DND-41 (cell line): Measurements from ENCODE around the gene RRAGD.

Experiments used
- EZH2 ChIP-seq: IDR thresholded peaks from 3 replicates; pipeline ENCODE4 v1.6.1; 2012; ENCODE audit warnings: borderline replicate concordance, low read depth, mild to moderate bottlenecking, moderate library complexity, low read length, inconsistent platforms; ENCODE audit not compliant: severe bottlenecking
- TF ChIP-seq, protein P1 (sequence below): IDR thresholded peaks from 2 replicates; pipeline ENCODE4 v1.5.1; 2012; ENCODE audit warnings: borderline replicate concordance, low read length, moderate library complexity, mild to moderate bottlenecking; ENCODE audit not compliant: poor library complexity, severe bottlenecking; ENCODE audit errors: extremely low read depth

DNA sequence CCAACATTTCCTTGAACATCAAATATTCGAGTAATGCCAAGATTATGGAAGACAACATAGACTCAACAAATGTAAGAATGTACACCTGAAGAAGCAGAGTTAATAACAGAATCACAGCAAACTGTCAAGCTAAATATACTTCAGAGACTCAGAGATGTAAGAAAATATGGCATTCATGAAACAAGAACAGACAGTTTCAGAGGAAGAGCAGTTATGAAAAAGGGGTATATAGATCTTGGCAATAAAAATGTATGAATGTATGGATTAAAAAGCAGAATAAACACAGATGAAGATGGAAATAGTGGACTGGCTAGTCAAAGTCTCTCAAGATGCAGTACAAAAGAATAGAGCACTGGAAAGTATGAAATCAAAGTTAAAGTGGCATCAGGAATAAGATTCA lies 18.4 kb downstream of the RRAGD start:
- TF ChIP-seq, protein P1, sequence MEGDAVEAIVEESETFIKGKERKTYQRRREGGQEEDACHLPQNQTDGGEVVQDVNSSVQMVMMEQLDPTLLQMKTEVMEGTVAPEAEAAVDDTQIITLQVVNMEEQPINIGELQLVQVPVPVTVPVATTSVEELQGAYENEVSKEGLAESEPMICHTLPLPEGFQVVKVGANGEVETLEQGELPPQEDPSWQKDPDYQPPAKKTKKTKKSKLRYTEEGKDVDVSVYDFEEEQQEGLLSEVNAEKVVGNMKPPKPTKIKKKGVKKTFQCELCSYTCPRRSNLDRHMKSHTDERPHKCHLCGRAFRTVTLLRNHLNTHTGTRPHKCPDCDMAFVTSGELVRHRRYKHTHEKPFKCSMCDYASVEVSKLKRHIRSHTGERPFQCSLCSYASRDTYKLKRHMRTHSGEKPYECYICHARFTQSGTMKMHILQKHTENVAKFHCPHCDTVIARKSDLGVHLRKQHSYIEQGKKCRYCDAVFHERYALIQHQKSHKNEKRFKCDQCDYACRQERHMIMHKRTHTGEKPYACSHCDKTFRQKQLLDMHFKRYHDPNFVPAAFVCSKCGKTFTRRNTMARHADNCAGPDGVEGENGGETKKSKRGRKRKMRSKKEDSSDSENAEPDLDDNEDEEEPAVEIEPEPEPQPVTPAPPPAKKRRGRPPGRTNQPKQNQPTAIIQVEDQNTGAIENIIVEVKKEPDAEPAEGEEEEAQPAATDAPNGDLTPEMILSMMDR, result no peak
- no peak for TF ChIP-seq EZH2
